ENCODE data around the gene HDAC7. TPM values are rescaled to one million over a fixed set of nuclear protein-coding genes. Genes with fewer than 3 reads are reported as not detected.

Gene HDAC7
- total and polyA plus RNA-seq, 8 donors, result 17.9 to 48.1 (median 23.2) TPM

- 65 to 71% methylated on average over 1 of the region's 1 CpG for WGBS, 2 donors
- ATAC-seq, result no peak
These were observed 36.4 kb upstream of the HDAC7 start for GRCh38 chr12:47856094-47856493.

GRCh38 chr12:47855502-47855901 is 35.8 kb upstream of the HDAC7 start:
- H3K9me3 ChIP-seq, result no peaks in the 10 kb centered on the region
- intact Hi-C loops (cut with DNase I), result no loop called here
- no peak for ATAC-seq
- no peak overlapping the region for H3K27ac ChIP-seq
- DNase-seq, result no peak
- no peak overlapping the region for H3K4me3 ChIP-seq
- 74 to 85% methylated on average over 2 of the region's 2 CpGs for WGBS, 2 donors
- TF ChIP-seq, protein P1, sequence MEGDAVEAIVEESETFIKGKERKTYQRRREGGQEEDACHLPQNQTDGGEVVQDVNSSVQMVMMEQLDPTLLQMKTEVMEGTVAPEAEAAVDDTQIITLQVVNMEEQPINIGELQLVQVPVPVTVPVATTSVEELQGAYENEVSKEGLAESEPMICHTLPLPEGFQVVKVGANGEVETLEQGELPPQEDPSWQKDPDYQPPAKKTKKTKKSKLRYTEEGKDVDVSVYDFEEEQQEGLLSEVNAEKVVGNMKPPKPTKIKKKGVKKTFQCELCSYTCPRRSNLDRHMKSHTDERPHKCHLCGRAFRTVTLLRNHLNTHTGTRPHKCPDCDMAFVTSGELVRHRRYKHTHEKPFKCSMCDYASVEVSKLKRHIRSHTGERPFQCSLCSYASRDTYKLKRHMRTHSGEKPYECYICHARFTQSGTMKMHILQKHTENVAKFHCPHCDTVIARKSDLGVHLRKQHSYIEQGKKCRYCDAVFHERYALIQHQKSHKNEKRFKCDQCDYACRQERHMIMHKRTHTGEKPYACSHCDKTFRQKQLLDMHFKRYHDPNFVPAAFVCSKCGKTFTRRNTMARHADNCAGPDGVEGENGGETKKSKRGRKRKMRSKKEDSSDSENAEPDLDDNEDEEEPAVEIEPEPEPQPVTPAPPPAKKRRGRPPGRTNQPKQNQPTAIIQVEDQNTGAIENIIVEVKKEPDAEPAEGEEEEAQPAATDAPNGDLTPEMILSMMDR (IDR thresholded peaks at IDR 0.05), result no peak
- no peaks in the 10 kb centered on the region for H3K27me3 ChIP-seq
- H3K4me1 ChIP-seq, result no peaks in the 10 kb centered on the region
- H3K36me3 ChIP-seq, result no peaks in the 10 kb centered on the region
- FAIRE-seq, result no peak

More at GRCh38 chr12:47856094-47856493, 36.4 kb upstream of the HDAC7 start:
- no peaks in the 10 kb centered on the region for H3K9me3 ChIP-seq
- intact Hi-C loops (cut with DNase I), result no loop called here
- no peaks in the 10 kb centered on the region for H3K27me3 ChIP-seq
- DNase-seq (no peak), FAIRE-seq (no peak)
- H3K27ac ChIP-seq, result no peak overlapping the region
- no peaks in the 10 kb centered on the region for H3K36me3 ChIP-seq
- no peak overlapping the region for H3K4me3 ChIP-seq
- H3K4me1 ChIP-seq, result no peaks in the 10 kb centered on the region
- TF ChIP-seq, protein P1 (IDR thresholded peaks at IDR 0.05), result no peak

DNA sequence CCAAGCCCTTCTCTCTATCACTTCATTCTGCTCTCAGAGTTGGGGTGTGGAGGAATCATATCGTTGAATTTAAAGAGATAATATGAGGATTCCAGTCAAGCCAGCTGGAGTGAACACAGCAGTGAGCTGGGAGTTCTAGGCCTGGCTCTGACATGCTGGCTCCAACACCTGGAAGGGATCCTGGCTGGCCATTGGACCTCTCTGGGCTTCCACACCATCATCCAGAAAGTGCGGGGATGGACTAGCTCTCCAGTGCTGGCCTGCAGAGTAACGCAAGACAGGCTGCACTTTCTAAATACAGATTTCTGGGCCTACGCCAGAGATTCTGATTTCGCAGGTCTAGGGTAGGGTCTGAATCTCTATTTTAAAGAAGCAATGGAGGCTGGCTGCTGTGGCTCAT is 34.8 kb upstream of the HDAC7 start:
- 93 to 96% methylated on average over 5 of the region's 5 CpGs for WGBS, 2 donors

DNA sequence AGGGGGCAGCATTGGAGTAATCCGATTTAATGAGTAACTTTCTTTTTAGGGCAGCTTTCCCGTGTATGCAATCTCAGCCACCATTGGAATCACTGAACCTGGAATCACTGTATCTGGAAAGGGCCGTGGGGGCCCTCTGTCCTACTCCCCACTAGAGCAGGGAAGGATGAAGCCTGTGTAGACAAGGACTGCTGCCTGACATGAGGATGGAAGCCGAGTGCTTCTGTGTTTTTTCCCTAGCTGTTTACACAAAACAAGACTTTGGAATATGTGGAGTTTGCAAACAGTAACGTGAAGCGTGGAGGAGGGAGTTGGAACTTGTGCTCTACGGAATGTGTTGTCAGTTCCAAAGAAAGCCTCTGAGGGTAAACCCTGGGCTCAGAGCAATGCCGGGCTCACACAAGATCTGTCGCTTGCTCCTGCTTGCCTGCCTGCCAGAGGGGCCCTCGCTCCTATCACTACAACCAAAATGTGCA is 32.4 kb upstream of the HDAC7 start:
- WGBS, 2 donors, result 70 to 76% methylated on average over 10 of the region's 10 CpGs
- Histone ChIP-seq H3K27ac (no peak overlapping the region), H3K27me3 (no peaks in the 10 kb centered on the region), H3K9me3 (no peaks in the 10 kb centered on the region), H3K4me3 (no peak overlapping the region), H3K36me3 (no peaks in the 10 kb centered on the region), H3K4me1 (no peaks in the 10 kb centered on the region)
- intact Hi-C loops (cut with DNase I), result no loop called here
- DNase-seq, result no peak
- TF ChIP-seq, protein P1 (IDR thresholded peaks at IDR 0.05), result no peak
- FAIRE-seq, result no peak
- ATAC-seq, result no peak

More for the DNA sequence above, 34.8 kb upstream of the HDAC7 start:
- no peak overlapping the region for H3K4me3 ChIP-seq
- H3K27ac ChIP-seq, result no peak overlapping the region
- no peaks in the 10 kb centered on the region for H3K36me3 ChIP-seq
- ATAC-seq (no peak), DNase-seq (no peak), FAIRE-seq (no peak)
- TF ChIP-seq, protein P1 (IDR thresholded peaks at IDR 0.05), result no peak
- H3K4me1 ChIP-seq, result no peaks in the 10 kb centered on the region
- H3K27me3 ChIP-seq, result no peaks in the 10 kb centered on the region
- H3K9me3 ChIP-seq, result no peaks in the 10 kb centered on the region
- intact Hi-C loops (cut with DNase I), result no loop called here

DNA sequence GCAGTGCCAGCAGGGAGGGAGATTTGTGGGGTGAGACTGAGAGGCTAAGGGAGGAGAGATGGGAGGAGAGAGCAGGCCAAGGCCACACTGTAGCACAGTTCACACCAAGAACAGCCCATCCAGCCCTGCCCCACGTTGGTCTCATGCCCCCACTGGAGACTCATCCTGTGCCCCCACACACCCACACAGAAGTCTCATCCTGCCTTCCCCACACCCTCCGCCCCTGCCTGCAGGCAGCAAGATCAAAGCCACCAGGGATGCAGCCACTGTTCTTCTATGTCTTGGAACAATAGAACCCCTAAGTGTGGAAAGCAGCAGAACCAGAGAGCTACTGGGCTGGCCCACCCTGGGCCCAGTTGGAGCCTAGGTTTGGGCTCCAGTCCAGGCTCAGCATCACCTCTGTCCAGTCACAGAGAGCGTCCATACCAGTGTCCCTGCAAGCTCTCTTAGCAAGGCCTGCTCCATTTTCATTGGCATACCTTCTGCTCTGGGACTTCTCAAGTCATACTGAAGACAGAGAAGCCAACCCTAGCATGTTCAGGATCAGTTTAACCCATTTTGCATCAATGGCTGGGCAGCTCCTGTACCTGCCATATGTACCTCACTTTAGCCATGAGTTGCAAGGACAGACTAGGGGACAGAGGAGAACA is 31.7 kb upstream of the HDAC7 start:
- Histone ChIP-seq H3K27me3 (no peaks in the 10 kb centered on the region), H3K4me3 (no peak overlapping the region), H3K27ac (no peak overlapping the region), H3K36me3 (no peaks in the 10 kb centered on the region), H3K9me3 (no peaks in the 10 kb centered on the region), H3K4me1 (no peaks in the 10 kb centered on the region)
- 69 to 78% methylated on average over 3 of the region's 3 CpGs for WGBS, 2 donors
- ATAC-seq (no peak), DNase-seq (no peak), FAIRE-seq (no peak)
- intact Hi-C loops (cut with DNase I), result no loop called here
- TF ChIP-seq, protein P1 (IDR thresholded peaks at IDR 0.05), result no peak

Data from pancreas (tissue), 10 donors.